Nephron (organoid): ENCODE results near the gene PPIG.
A peak's percentile ranks its signal among the peaks of the same experiment; 100 is the strongest.
"Not testable (repeated sequence)": the region's sequence is repeated elsewhere in the genome, so short reads cannot be mapped to it uniquely, and the experiment has no call there.

Source experiments
- H3K27ac Mint-ChIP-seq, 3 experiments: 2 replicates each; pipeline ENCODE4 v1.8.0; 2020; ENCODE audit warnings: mixed read lengths in 3 of 3, mild to moderate bottlenecking in 2 of 3, moderate library complexity in 1 of 3
- H3K27me3 Mint-ChIP-seq: 2 replicates; pipeline ENCODE4 v1.8.0; 2021; ENCODE audit warnings: low read depth, mild to moderate bottlenecking, moderate library complexity, mixed read lengths
- H3K36me3 Mint-ChIP-seq: 2 replicates; pipeline ENCODE4 v1.8.0; 2020; ENCODE audit warnings: low read depth, mixed read lengths
- H3K4me1 Mint-ChIP-seq: 2 replicates; pipeline ENCODE4 v1.8.0; 2020; ENCODE audit warnings: mixed read lengths
- H3K4me3 Mint-ChIP-seq, 3 experiments: 2 replicates each; pipeline ENCODE4 v1.8.0; 2020; ENCODE audit warnings: mild to moderate bottlenecking in 3 of 3, mixed read lengths in 3 of 3, moderate library complexity in 2 of 3
- H3K9me3 Mint-ChIP-seq: 2 replicates; pipeline ENCODE4 v1.8.0; 2020; ENCODE audit warnings: mixed read lengths
- CTCF ChIP-seq, 3 experiments: fragments of 200-600 bp; sonication (generic); IDR thresholded peaks; one replicate each; pipeline ENCODE4 v1.5.0; 2021; ENCODE audit warnings: antibody characterized with exemption in 3 of 3; ENCODE audit not compliant: unreplicated experiment in 3 of 3

The PPIG gene

DNA sequence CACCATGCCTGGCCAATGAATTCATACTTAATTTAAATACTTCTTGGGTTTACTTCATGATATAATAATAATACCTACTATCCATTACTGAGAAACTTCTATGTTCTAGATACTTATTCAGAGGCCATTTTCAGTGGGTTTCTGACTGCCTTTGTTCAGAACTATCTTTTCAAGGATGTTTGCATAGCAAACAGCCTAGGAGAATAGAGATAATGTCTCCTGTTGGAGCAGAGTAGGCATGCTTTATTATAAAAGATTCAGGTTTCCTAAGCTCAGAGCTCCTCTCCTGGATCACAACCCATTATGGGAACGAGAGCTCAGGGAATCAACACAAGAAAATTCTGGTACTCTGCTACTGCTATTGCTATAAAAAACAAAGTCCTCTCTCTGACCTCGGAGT, 21.6 kb upstream of the PPIG start:
- H3K9me3 Mint-ChIP-seq: no peaks in the 10 kb centered on the region
- TF ChIP-seq CTCF (IDR thresholded peaks at IDR 0.05; ENCODE audit: unreplicated experiment in 3 of 3): no peak
- peaks cover 29% of the 10 kb centered on the region for H3K36me3 Mint-ChIP-seq
- H3K27ac Mint-ChIP-seq: no peak overlapping the region
- H3K27me3 Mint-ChIP-seq: no peaks in the 10 kb centered on the region
- H3K4me1 Mint-ChIP-seq: no peaks in the 10 kb centered on the region
- no peak overlapping the region for H3K4me3 Mint-ChIP-seq

GRCh38 chr2:169565686-169566085, 18.5 kb upstream of the PPIG start:
- TF ChIP-seq CTCF (IDR thresholded peaks at IDR 0.05; ENCODE audit: unreplicated experiment in 3 of 3): no peak
- H3K36me3 Mint-ChIP-seq: peaks cover 29% of the 10 kb centered on the region
- no peaks in the 10 kb centered on the region for H3K9me3 Mint-ChIP-seq
- H3K27me3 Mint-ChIP-seq: no peaks in the 10 kb centered on the region
- H3K27ac Mint-ChIP-seq: no peak overlapping the region
- H3K4me1 Mint-ChIP-seq: peaks cover 7% of the 10 kb centered on the region
- no peak overlapping the region for H3K4me3 Mint-ChIP-seq

GRCh38 chr2:169569948-169570347, 14.2 kb upstream of the PPIG start:
- no peak overlapping the region for H3K27ac Mint-ChIP-seq
- H3K4me1 Mint-ChIP-seq: peaks cover 26% of the 10 kb centered on the region
- H3K27me3 Mint-ChIP-seq: no peaks in the 10 kb centered on the region
- no peaks in the 10 kb centered on the region for H3K9me3 Mint-ChIP-seq
- H3K4me3 Mint-ChIP-seq: no peak overlapping the region
- no peak for TF ChIP-seq CTCF (IDR thresholded peaks at IDR 0.05; ENCODE audit: unreplicated experiment in 3 of 3)
- H3K36me3 Mint-ChIP-seq: peaks cover 10% of the 10 kb centered on the region

- not testable (repeated sequence) for H3K9me3 Mint-ChIP-seq
Measured at GRCh38 chr2:169570752-169571151, 13.4 kb upstream of the PPIG start.

GRCh38 chr2:169571571-169571970, 12.6 kb upstream of the PPIG start:
- no peak overlapping the region for H3K27ac Mint-ChIP-seq
- no peaks in the 10 kb centered on the region for H3K9me3 Mint-ChIP-seq
- H3K4me3 Mint-ChIP-seq: peak overlapping the region in 2 of 3 experiments; percentile 20 to 27
- H3K4me1 Mint-ChIP-seq: peaks cover 26% of the 10 kb centered on the region
- no peak for TF ChIP-seq CTCF (IDR thresholded peaks at IDR 0.05; ENCODE audit: unreplicated experiment in 3 of 3)
- no peaks in the 10 kb centered on the region for H3K36me3 Mint-ChIP-seq
- H3K27me3 Mint-ChIP-seq: no peaks in the 10 kb centered on the region

More at GRCh38 chr2:169570752-169571151, 13.4 kb upstream of the PPIG start:
- H3K4me3 Mint-ChIP-seq, H3K36me3 Mint-ChIP-seq, H3K27ac Mint-ChIP-seq, H3K27me3 Mint-ChIP-seq: not testable (repeated sequence)
- peaks cover 26% of the 10 kb centered on the region for H3K4me1 Mint-ChIP-seq

DNA sequence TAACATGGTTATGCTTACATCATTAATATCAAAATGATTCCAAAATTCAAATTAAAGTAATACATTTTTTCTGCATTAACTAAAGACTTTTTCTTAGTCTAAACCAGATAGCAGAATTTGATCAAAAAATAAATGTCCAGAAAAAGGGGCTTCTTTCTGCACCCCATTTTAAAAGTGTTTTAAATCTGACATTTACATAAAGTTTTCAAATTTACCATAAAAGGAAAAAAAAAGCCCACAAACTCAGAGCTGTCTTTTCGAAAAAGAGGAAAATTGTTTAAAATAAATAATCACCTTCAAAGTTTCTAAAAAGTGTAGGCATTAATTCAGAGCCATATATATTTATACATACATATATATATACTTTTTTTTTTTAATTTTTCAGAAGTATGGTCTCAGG, 12.0 kb upstream of the PPIG start:
- H3K36me3 Mint-ChIP-seq: no peaks in the 10 kb centered on the region

More for the DNA sequence above, 12.0 kb upstream of the PPIG start:
- H3K27me3 Mint-ChIP-seq: no peaks in the 10 kb centered on the region
- TF ChIP-seq CTCF (IDR thresholded peaks at IDR 0.05; ENCODE audit: unreplicated experiment in 3 of 3): no peak
- H3K27ac Mint-ChIP-seq: no peak overlapping the region
- no peaks in the 10 kb centered on the region for H3K9me3 Mint-ChIP-seq
- peaks cover 26% of the 10 kb centered on the region for H3K4me1 Mint-ChIP-seq
- H3K4me3 Mint-ChIP-seq: no peak overlapping the region
